GM23338 (cell line): ENCODE data around the gene BCKDK. TPM values are rescaled to one million over a fixed set of nuclear protein-coding genes. Genes with fewer than 3 reads are reported as not detected.

ENCODE experiments used
- CTCF ChIP-seq, 2 experiments: fragments of 200-600 bp in 1 of 2; sonication (generic) in 1 of 2; conservative IDR thresholded peaks; 2 replicates each; pipeline versions ENCODE4 v1.5.1 to v1.6.1; 2016 to 2017; ENCODE audit warnings: antibody characterized with exemption in 2 of 2, low read depth in 2 of 2, mild to moderate bottlenecking in 2 of 2, moderate library complexity in 1 of 2
- ETS1 ChIP-seq: IDR thresholded peaks from 2 replicates; pipeline ENCODE4 v1.6.1; 2016; ENCODE audit warnings: antibody characterized with exemption
- JUNB ChIP-seq: IDR thresholded peaks from one replicate; pipeline ENCODE4 v1.6.1; 2016; ENCODE audit warnings: antibody characterized with exemption; ENCODE audit not compliant: unreplicated experiment
- REST ChIP-seq: IDR thresholded peaks from one replicate; pipeline ENCODE4 v1.6.1; 2018; ENCODE audit warnings: antibody characterized with exemption; ENCODE audit not compliant: unreplicated experiment
- ZNF114 ChIP-seq: fragments of 250-450 bp; sonication (Bioruptor Pico); IDR thresholded peaks from 2 replicates; pipeline ENCODE4 v1.5.0; 2020; ENCODE audit warnings: mild to moderate bottlenecking, moderate library complexity
- ZNF331 ChIP-seq: fragments of 250-450 bp; sonication (Bioruptor Pico); IDR thresholded peaks from 2 replicates; pipeline ENCODE4 v1.5.0; 2020; ENCODE audit warnings: low read depth, mild to moderate bottlenecking, moderate library complexity
- ZNF462 ChIP-seq: fragments of 250-450 bp; sonication (Bioruptor Pico); IDR thresholded peaks from 2 replicates; pipeline ENCODE4 v1.5.0; 2020; ENCODE audit warnings: mild to moderate bottlenecking, moderate library complexity
- polyA plus RNA-seq: library from polyadenylated mRNA; unstranded; fragments of >200 nt; fragmentation: Nextera tagmentation; extraction: Ambion mirVana; gene quantifications from 2 replicates; pipeline ENCODE4 v1.2.1, GENCODE V29; 2016
- total RNA-seq: library from RNA; depleted of rRNA; stranded (reverse); fragments of >200 nt; shearing (Covaris generic); gene quantifications from 2 replicates; pipeline ENCODE4 v1.2.3, GENCODE V29; 2014

BCKDK gene
- total and polyA plus RNA-seq, 2 experiments from 2014 or later = 36.1 to 58.9 TPM

- TF ChIP-seq ZNF462 (CRISPR knock-in tag) = no peak
- TF ChIP-seq CTCF (conservative IDR thresholded peaks at IDR 0.05; ENCODE audit: low read depth in 2 of 2) = no peak
- TF ChIP-seq ETS1 = no peak
- no peak for TF ChIP-seq JUNB
- TF ChIP-seq ZNF331 = no peak
- TF ChIP-seq REST = no peak
- no peak for TF ChIP-seq ZNF114
Observed at GRCh38 chr16:31131841-31132271, 23.7 kb downstream of the BCKDK start (continued).
